HG03139 (cell line): ENCODE measurements around the gene GJA8.
A peak's percentile ranks its signal among the peaks of the same experiment; 100 is the strongest.
"Not testable (repeated sequence)": the region's sequence is repeated elsewhere in the genome, so short reads cannot be mapped to it uniquely, and the experiment has no call there.

Experiments used
- ATAC-seq: cut with Tn5 transposase; IDR thresholded peaks from one replicate; pipeline ENCODE4 v1.9.1; 2021; ENCODE audit not compliant: unreplicated experiment

The GJA8 gene

DNA sequence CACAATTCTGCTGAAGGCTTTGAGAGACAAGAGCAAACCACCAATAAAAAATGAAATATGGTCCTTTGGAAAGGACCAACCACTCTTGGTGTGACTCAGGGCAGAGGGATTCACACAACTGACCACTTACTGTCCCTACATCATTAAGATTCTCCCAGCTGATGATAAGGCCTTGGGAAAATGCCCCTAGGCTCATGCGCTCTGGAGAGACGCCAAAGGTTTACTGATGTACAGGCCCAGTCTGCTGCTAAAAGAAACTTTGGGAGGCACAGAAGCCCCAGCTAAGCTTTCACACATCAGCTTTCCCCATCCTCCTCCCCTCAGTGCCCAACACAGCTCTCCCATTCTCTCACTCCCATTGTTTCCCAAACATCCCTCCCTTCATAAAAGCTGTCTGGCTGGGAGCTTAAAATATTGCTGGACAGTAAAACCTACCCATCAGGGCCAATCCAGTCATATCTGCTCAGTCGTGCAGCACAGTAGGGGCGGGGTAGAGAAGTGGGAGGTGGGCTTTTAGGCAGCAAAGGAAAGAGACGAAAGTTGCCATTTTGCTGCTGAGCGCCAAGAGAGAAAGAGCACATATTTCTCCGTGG lies at the start of gene GJA8:
TSS of gene GJA8 (plus strand) at position 543 of the 593 bp plus-strand sequence. CDS start 5,161 bp downstream, outside the sequence.
- no peak for ATAC-seq

DNA sequence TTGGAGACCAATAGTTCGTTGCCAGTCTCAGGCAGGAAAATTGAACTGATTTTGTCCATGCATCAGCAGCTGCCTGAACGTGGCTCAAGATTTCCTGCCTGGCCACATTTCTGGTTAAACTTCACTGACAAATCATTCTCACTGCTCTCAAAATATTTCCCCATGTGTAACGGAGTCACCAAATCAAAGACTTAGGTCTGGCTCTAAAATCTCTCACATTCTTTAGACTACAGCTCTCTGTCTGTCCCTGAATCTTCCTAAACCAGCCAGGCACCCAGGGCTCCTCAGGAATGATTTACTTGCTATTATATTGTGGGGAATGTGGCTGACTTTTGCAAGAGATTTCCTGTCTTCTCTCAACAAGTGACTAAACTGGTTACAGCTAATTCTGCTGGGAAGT lies 49.2 kb upstream of the GJA8 start:
- no peak for ATAC-seq

DNA sequence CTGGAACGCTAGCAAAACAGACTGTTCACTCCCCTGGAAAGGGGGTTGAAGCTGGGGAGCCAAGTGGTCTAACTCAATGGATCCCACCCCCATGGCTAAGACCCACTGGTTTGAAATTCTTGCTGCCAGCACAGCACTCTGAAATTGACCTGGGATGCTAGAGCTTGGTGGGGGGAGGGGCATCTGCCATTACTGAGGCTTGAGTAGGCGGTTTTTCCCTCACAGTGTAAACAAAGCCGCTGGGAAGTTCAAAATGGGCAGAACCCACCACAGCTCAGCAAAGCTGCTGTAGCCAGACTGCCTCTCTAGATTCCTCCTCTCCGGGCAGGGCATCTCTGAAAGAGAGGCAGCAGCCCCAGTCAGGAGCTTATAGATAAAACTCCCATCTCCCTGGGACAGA lies 47.6 kb upstream of the GJA8 start:
- not testable (repeated sequence) for ATAC-seq

DNA sequence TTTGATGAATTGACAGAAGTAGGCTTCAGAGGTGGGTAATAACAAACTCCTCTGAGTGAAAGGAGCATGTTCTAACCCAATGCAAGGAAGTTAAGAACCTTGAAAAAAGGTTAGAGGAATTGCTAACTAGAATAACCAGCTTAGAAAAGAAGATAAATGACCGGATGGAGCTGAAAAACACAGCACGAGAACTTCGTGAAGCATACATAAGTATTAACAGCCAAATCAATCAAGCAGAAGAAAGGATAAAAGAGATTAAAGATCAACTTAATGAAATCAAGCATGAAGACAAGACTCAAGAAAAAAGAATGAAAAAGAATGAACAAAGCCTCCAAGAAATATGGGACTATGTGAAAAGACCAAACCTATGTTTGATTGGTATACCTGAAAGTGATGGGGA lies 46.6 kb upstream of the GJA8 start:
- ATAC-seq: not testable (repeated sequence)

DNA sequence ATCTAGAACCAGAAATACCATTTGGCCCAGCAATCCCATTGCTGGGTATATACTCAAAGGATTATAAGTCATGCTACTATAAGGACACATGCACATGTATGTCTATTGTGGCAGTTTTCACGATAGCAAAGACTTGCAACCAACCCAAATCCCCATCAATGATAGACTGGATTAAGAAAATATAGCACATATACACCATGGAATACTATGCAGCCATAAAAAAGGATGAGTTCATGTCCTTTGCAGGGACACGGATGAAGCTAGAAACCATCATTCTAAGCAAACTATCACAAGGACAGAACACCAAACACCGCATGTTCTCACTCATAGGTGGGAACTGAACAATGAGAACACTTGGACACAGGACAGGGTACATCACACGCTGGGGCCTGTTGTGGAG lies 35.4 kb upstream of the GJA8 start:
- not testable (repeated sequence) for ATAC-seq

DNA sequence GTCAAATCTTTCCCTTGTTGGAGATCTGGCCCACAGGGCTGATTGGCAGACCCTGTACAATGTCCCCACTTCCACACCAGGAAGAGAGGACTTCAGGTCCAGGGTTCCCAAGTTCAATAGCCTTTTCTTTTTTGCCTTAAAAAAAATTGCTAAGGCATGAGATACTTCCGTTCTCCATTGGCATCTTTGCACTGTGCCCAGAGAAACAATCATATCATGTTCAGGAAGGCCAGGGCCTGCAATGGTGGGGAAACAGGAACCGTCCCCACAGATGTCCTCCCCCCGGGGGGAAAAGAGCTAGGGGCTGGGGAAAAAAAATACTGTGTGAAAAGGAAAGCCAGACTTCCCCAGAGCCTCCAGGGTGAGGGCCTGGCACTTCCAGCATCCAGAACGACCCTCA lies 24.6 kb upstream of the GJA8 start:
- no peak for ATAC-seq

DNA sequence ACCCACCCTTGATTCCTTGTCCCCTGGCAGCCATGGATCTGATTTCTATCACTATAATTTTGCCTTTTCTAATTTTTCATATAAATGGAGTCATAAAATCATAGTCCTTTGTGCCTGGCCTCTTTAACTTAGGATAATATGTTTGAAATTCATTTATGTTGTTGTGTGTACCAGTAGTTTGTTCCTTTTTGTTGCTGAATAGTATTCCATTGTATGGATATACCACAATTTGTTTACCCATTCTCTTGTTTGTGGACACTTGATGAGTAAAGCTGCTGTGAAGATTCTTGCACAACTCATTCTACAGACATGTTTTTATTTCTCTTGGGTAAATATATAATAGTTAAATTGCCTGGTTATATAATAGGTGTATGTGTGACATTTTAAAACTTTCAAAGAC lies 22.7 kb upstream of the GJA8 start:
- no peak for ATAC-seq

DNA sequence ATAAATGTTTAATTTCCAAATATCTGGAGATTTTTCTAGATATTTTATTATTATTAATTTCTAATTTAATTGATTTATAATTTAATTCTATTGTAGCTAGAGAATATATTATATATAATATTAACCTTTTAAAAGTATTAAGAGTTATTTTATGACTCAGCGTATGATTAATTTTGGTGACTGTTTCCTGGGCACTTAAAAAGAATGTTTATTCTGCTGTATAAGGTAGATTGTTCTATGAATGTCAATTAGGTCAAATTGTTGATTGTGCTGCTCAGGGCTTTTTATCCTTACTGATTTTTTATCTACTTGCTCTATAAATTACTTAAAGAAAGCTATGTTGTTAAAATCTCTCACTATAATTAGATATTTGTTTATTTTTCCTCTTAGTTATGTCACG lies 20.1 kb upstream of the GJA8 start:
- no peak for ATAC-seq

DNA sequence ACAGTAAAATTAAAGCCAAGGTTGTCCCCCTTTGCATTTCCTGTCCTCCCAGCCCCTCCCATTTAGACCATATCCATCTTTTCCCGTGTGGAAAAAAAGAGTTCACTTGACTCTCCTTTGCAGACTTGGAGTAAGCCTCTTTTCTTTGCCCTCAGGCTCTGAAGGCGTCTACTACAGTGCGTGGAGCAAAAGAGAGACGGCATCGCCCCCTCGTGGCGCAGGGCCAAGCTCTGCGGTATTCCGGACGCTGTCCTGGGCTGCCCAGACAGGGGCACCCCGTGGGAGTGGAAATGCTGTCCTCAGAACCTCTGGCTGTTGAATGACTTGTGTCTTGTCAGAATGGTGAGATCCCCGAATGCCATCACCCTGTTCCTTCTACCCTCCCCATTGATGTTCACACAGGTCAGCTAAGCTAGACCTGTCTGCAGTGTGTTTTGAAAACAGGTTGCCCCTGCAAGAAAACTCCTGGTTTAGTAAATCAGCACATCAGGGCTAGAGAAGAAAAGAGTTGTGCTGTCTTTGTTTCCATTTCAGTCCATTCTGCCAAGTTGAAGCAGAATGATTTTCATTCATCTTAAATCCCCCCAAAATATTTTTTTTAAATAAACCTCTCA lies 12.3 kb upstream of the GJA8 start:
- ATAC-seq: peak; percentile 61

DNA sequence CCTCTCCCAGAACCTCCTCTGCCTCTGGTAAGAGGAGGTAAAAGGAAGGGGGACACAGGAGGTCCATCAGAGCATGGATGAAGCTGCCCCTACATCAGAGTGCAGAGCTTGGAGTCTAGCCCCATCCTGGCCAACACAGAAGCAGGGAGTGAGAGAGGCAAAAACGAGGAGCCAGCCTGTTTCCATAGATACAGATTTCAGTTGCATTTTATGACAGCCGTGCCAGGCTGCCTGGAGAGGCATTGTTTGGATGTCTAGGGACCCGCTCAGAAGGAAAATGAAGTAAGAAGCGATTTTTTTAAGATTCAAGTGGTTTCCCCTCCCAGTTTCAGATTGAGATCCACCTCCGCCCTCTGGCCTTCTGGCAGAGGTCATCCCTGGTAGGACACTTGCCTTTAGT lies 11.5 kb upstream of the GJA8 start:
- no peak for ATAC-seq

DNA sequence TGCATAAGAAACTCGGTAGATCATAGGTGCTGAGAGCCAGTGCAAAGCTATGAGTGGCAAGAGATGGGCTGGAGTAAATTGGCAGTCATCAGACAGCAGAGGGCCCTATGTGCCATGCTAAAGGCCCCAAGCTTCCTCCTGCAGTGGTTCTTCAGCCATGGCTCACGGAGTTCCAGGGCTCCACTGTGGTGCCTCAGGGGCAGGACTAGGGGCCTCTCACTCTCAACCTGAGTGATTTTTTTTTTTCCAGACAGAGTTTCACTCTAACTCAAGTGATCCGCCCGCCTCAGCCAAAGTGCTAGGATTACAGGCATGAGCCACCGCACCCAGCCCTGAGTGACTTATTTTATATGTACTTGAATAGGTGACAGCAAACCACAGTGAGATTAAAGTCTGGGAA lies 10.4 kb upstream of the GJA8 start:
- no peak for ATAC-seq

DNA sequence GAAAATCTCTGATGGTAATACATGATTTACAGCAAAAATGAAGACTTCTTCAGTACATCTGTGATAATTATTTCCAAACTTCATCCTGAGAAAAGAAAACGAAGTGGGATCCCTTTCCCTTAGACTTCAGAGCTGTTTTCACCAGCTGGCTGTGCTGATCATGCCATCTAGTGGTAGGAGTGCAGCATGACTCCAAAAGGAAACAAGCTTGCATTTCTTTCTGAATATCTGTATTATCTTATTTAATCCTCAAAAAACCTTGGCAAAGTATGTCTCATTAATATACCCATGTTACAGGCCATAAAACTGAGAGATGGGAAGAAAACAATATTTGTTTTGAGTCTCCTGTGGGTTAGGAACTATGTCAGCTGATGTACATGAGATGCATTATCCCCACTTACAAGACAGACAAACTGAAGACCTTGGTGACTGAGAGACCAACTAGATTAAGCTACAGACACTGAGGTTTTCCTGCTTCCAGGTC lies 9.8 kb upstream of the GJA8 start:
- no peak for ATAC-seq

DNA sequence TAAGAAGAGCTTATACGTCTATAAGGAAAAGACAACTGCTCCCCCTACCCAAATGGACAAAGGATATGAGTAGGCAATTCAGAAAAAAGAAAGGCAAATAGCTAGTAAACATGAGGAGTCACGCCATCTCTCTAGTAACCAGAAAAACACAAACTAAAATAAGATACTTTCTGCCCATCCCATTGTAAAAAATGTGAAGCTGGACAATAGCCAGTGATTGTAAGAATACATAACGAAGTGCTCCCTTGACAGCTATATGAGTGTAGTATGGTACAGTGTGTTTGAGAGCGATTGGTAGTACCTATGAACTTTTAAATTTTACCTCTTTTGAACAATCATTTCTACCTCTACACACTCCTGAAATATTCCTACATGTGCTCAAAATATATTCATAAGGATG lies 7.5 kb upstream of the GJA8 start:
- ATAC-seq: no peak

DNA sequence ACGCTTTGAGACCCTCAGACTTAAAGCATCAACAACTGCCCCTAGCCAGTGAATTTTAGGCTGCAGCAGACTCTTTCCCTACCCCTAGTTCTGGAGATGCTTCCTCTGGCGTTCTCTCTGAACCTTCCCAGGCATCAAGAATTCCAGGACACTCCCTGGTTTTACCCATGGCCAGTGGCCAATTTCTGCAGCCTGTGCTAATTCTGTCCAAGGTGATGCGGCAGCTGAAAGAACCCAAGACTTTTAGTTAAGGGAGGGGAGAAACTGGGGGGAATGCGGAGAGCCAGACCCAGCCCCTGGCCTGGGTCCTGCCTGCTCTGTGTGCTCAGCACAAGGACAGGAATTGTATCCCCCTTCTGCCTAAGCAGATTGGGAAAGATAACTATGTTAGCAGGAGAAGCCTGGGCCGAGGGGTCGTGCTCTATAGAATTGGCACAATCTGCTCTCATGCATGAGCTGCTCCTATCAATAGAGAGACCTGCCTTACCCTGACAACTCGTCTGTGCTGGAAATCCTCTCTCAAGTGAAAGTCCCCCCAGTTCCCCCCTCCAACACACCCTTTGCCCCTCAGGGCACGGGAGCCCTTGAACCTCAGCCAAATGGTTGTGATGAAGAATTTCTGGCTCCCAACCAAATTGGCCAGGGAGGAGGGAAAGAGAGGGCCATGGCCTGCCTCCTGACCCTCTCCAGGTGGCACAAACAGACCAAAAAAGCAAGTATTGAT lies 5.4 kb upstream of the GJA8 start:
- ATAC-seq: no peak

DNA sequence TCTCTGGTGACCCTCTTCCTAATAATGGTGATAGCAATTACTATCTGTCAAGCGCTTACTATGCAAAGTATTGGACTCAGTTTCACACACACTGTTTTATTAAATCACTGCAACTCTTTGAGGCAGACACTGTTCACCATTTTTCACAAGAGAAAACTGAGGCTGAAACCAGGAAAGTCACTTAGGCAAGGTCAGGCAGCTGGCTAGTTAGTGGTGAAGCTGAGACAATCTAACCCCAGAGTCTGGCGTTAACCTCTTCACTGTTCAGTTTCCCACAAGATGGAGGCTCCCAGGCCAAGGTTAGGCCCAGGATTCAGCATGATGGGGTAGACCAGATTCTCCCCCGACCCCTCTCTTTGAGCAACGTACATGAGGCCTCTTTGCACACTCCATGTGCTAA lies 4.8 kb upstream of the GJA8 start:
- ATAC-seq: no peak

DNA sequence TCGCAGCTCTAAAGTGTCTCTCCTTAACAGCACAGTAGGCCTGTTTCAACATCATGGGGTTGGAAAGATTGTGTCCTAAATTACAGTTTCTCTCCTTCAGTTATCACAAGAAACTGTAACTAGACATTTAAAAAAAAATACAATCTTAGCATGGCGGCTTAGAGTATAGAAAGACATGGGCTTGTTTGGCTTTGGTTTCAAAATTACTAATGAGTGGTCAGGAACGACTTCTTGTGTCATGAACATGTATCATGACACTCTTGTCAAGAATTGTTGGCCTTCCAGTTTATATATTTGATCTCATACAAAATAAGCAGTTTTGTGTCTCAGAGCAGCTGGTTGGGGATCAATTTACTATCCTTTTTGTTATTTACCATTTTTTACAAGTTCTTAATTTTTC lies 2.1 kb downstream of the GJA8 start:
- no peak for ATAC-seq

DNA sequence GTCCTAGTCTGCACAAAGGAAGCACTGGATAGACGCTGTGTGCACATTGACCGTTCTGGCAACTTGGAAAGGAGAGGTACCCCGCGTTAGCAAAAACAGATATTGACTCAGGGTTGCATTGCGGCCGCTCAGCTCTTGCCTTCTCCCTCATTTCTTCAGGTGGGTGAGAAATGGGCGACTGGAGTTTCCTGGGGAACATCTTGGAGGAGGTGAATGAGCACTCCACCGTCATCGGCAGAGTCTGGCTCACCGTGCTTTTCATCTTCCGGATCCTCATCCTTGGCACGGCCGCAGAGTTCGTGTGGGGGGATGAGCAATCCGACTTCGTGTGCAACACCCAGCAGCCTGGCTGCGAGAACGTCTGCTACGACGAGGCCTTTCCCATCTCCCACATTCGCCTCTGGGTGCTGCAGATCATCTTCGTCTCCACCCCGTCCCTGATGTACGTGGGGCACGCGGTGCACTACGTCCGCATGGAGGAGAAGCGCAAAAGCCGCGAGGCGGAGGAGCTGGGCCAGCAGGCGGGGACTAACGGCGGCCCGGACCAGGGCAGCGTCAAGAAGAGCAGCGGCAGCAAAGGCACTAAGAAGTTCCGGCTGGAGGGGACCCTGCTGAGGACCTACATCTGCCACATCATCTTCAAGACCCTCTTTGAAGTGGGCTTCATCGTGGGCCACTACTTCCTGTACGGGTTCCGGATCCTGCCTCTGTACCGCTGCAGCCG lies 5.4 kb downstream of the GJA8 start:
- no peak for ATAC-seq

DNA sequence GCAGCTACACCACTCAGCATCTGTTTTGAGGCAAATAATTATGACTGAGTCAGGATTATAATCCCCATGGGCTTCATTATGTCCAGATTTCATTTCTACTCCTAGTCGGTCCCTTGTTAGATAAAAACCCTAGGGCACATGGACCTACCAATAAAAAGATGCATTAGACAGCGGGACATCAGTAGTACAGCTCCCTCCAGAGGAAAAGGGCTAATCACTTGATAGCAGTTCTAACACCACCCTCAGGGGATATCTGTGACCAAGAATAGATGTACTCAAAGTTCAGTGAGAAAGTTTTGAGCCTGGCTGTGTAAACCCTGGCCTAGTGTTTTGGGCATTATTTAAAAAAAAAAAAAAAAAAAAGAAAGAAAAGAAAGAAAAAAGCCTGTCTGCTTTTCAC lies 10.0 kb downstream of the GJA8 start:
- ATAC-seq: no peak

DNA sequence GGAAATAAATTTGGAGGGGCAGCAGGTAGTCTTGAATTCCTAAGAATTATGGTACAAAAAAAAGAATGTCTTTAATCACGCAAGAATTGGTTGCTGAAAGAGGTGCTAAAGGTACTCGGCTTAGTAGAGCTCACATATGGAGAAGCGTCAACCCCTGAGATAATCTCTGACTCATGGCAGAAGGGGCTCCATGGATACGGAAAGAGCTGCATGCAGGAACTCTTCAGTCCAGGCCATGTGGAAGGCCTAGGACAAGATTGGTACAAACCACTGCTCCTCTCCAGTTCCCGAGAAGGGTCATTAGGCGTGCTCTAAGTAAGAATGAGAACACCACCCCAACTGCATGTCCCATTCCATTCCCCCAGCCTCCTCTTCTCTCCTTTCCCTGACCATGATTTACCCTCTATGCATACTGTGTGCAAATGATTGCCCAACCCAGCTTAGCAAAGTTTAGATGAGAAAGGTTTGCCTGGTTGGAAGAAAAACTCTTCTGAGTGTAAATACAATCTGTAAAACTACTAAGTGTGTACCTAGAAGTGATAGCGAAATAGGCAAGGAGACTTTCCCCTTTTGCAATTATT lies 10.9 kb downstream of the GJA8 start:
- ATAC-seq: no peak

DNA sequence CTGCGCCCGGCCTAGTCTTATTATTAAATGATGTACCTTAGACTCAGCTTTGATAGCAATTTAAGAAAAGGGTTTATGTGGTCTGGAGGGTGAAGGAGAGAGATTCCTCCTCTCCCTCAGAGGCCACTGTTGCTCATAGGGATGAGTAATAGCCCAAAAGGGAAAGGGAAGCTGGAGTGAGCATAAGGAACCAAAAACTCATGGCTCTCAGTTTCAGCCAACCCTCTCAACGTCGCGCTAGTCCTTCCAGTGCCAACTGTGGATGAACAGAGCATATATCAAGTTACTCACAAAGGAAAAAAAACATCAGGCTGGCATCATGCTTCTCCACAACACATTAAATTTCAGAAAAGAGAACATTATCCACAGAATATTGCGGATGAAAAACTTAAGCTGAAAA lies 17.3 kb downstream of the GJA8 start:
- no peak for ATAC-seq

DNA sequence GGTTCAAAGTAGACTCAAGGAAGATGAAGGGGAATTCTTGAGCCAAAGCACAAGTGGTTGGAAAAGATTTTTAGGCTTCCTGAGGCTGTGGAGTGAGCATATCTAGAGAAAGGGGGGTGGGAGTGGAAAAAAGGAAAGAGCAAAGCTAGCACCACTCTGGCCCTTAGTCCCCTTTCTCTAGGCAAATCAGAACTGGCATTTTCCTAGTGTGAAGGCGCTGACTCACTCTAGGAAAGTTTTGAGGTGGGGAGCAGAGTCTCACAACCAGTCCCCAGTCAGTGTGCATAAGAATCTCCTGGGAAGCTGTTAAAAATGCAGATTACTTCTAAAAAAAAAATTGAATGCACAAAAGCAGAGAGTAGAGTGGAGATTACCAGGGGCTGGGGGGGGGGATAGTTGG lies 22.2 kb downstream of the GJA8 start:
- no peak for ATAC-seq
